ENCODE data around the gene CFL2.

CFL2 gene

GRCh38 chr14:34668111-34668510, 46.3 kb downstream of the CFL2 start:
- no peak for DNase-seq

- DNase-seq: no peak
These were observed 47.4 kb downstream of the CFL2 start for GRCh38 chr14:34667007-34667406.

- peak; percentile 18 for DNase-seq
These were observed 48.5 kb downstream of the CFL2 start for GRCh38 chr14:34665785-34666435.

GRCh38 chr14:34662561-34663088, 51.8 kb downstream of the CFL2 start:
- no peak for DNase-seq

- DNase-seq: no peak
These were observed 53.6 kb downstream of the CFL2 start for GRCh38 chr14:34660796-34661195.

Data from activated CD4-positive, alpha-beta T cell treated with anti-CD3 and anti-CD28 coated beads, Interleukin-2, Interleukin-6, amounts not matched to agents 100 ng/mL and 50 ng/mL, durations not matched to agents 16 hours and 8 hours (primary cell).